Activated CD4-positive, alpha-beta T cell treated with anti-CD3 and anti-CD28 coated beads, Interleukin-2, amount 10 ng/mL, durations not matched to agents 24 days and 14 days (primary cell): Measurements from ENCODE around the gene FOXE3. TPM values are rescaled to one million over a fixed set of nuclear protein-coding genes. Genes with fewer than 3 reads are reported as not detected.
"Not testable (repeated sequence)": the region's sequence is repeated elsewhere in the genome, so short reads cannot be mapped to it uniquely, and the experiment has no call there.

Source experiments
- DNase-seq: peaks from one replicate; pipeline ENCODE4 v3.0.0; 2022
- H3K27ac Mint-ChIP-seq: one replicate; pipeline ENCODE4 v1.8.0; 2022; ENCODE audit warnings: mild to moderate bottlenecking, mixed read lengths
- H3K27me3 Mint-ChIP-seq: one replicate; pipeline ENCODE4 v1.8.0; 2022; ENCODE audit warnings: mixed read lengths
- H3K36me3 Mint-ChIP-seq: one replicate; pipeline ENCODE4 v1.8.0; 2022; ENCODE audit warnings: low read depth, mild to moderate bottlenecking, mixed read lengths
- H3K4me1 Mint-ChIP-seq: one replicate; pipeline ENCODE4 v1.8.0; 2021; ENCODE audit warnings: mixed read lengths
- H3K4me3 Mint-ChIP-seq: one replicate; pipeline ENCODE4 v1.8.0; 2022; ENCODE audit warnings: mild to moderate bottlenecking, moderate library complexity, mixed read lengths
- H3K9me3 Mint-ChIP-seq: one replicate; pipeline ENCODE4 v1.8.0; 2021; ENCODE audit warnings: mixed read lengths
- intact Hi-C: fragments of 100-400 bp; cut with micrococcal nuclease; formaldehyde crosslinking; loops from one replicate; pipeline ENCODE4 v1.15.1; 2023
- total RNA-seq: library from RNA; stranded (reverse); gene quantifications from 2 replicates; pipeline ENCODE4 v1.2.3, GENCODE V29; 2022

Gene FOXE3
- total RNA-seq, 1 donor from 2014 or later = not detected

DNA sequence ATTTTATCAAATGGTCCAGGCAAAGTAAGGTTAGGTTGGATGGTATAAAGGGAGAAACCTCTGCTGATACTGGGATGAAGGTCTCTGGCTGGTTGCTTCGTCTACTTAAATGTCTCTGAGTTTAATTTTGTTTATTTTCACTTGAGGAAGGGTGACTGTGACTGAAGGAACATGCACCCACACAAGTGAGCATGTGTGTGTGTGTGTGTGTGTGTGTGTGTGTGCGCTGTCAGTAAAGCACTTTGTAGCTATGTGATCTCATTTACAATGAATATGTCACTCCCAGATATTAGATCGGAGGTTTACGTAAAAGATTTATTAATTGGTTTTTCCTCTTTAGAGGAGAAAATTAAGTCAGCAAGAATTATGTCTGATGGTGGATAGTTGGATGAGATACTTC lies 26.1 kb downstream of the FOXE3 start:
- no peak for DNase-seq
- Mint-ChIP-seq H3K27ac (no peak overlapping the region), H3K27me3 (peaks cover 27% of the 10 kb centered on the region), H3K4me3 (no peak overlapping the region), H3K36me3 (no peaks in the 10 kb centered on the region), H3K4me1 (peaks cover 16% of the 10 kb centered on the region), H3K9me3 (peaks cover 6% of the 10 kb centered on the region)
- intact Hi-C loops = loop anchor here (2.0 kb wide), 1 partner anchor 211 kb away; no protein-coding TSS in a partner anchor

GRCh38 chr1:47442842-47443529 lies 26.9 kb downstream of the FOXE3 start:
- peak overlapping the region; percentile 43 for H3K27ac Mint-ChIP-seq
- no peak overlapping the region for H3K4me3 Mint-ChIP-seq
- no peak for DNase-seq
- peaks cover 16% of the 10 kb centered on the region for H3K4me1 Mint-ChIP-seq
- intact Hi-C loops = loop anchor here (2.0 kb wide), 1 partner anchor 212 kb away; no protein-coding TSS in a partner anchor
- H3K27me3 Mint-ChIP-seq = peaks cover 32% of the 10 kb centered on the region
- peaks cover 6% of the 10 kb centered on the region for H3K9me3 Mint-ChIP-seq
- H3K36me3 Mint-ChIP-seq = no peaks in the 10 kb centered on the region

GRCh38 chr1:47443530-47444296 lies 27.6 kb downstream of the FOXE3 start:
- intact Hi-C loops = loop anchor here (2.0 kb wide), 2 partner anchors 213 to 265 kb away; no protein-coding TSS in a partner anchor
- H3K4me1 Mint-ChIP-seq = peaks cover 16% of the 10 kb centered on the region
- peaks cover 6% of the 10 kb centered on the region for H3K9me3 Mint-ChIP-seq
- H3K27ac Mint-ChIP-seq = peak overlapping the region; percentile 30
- DNase-seq = no peak
- peaks cover 37% of the 10 kb centered on the region for H3K27me3 Mint-ChIP-seq
- H3K36me3 Mint-ChIP-seq = no peaks in the 10 kb centered on the region
- peak overlapping the region; percentile 74 for H3K4me3 Mint-ChIP-seq

- no peak for DNase-seq
- peak overlapping the region; percentile 30 for H3K27ac Mint-ChIP-seq
- H3K4me3 Mint-ChIP-seq = peak overlapping the region; percentile 74
- peaks cover 16% of the 10 kb centered on the region for H3K4me1 Mint-ChIP-seq
- no peaks in the 10 kb centered on the region for H3K36me3 Mint-ChIP-seq
- intact Hi-C loops = loop anchor here (2.0 kb wide), 1 partner anchor 265 kb away; no protein-coding TSS in a partner anchor
- peaks cover 42% of the 10 kb centered on the region for H3K27me3 Mint-ChIP-seq
- peaks cover 6% of the 10 kb centered on the region for H3K9me3 Mint-ChIP-seq
Measured at GRCh38 chr1:47444297-47444561, 28.1 kb downstream of the FOXE3 start.

DNA sequence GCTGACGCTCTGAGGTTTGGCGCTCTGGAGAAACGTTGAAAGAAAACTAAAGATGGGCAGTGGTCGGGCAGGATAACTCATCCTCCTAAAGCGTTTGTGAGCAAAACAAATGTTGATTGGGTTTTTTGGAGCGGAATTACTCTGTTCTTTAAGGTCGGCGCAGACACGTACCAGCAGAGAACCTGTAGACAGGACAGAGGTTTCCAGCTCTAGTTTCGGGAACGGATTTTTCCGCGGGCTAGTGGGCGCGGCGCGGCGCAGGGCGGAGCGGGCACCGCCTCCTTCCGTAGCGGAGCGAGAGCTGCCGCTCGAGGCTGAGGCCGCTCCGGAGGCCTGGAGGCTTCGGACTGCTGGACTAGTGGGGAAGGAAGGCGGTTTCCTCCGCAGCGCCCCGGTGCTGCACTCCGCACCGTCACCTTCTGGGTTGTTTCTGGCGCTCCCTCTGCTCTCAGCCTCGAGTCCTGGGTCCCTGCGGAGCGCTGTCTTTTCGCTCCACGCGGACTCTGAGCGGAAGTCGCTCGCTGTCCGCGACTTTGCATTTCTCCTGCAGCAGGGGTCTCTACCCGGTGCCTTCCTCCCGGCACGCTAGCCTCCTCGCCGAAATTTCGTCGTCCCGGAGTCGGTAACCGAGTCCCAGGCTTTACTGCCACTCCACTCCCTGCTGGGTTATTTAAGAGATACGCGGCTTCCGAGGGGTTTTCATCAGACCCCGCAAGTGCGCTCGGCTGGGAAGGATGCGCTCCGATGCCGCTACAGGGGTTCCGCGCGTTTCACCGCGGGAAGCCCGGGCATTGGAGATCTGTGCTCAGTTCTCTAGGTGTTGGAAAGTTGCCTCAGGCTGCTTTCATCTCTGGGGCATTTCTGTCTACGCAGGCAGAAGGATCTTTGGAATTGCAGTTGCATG lies 28.7 kb downstream of the FOXE3 start:
- peaks cover 48% of the 10 kb centered on the region for H3K27me3 Mint-ChIP-seq
- intact Hi-C loops = loop anchor here (2.0 kb wide), 1 partner anchor 264 kb away; no protein-coding TSS in a partner anchor
- DNase-seq = peak; percentile 77
- H3K27ac Mint-ChIP-seq = peak overlapping the region; percentile 65
- no peaks in the 10 kb centered on the region for H3K36me3 Mint-ChIP-seq
- peaks cover 6% of the 10 kb centered on the region for H3K9me3 Mint-ChIP-seq
- peak overlapping the region; percentile 74 for H3K4me3 Mint-ChIP-seq
- peaks cover 16% of the 10 kb centered on the region for H3K4me1 Mint-ChIP-seq

GRCh38 chr1:47445823-47446550 lies 29.9 kb downstream of the FOXE3 start:
- Mint-ChIP-seq H3K4me3 (peak overlapping the region; percentile 20), H3K27ac (peak overlapping the region; percentile 68), H3K9me3 (peaks cover 6% of the 10 kb centered on the region), H3K4me1 (peaks cover 16% of the 10 kb centered on the region), H3K36me3 (no peaks in the 10 kb centered on the region), H3K27me3 (peaks cover 59% of the 10 kb centered on the region)
- intact Hi-C loops = loop anchor here (2.0 kb wide), 1 partner anchor 263 kb away; no protein-coding TSS in a partner anchor
- no peak for DNase-seq

GRCh38 chr1:47448462-47449222 lies 32.6 kb downstream of the FOXE3 start:
- Mint-ChIP-seq H3K27me3 (peaks cover 75% of the 10 kb centered on the region), H3K4me1 (peaks cover 13% of the 10 kb centered on the region), H3K4me3 (no peak overlapping the region), H3K9me3 (peaks cover 6% of the 10 kb centered on the region), H3K36me3 (no peaks in the 10 kb centered on the region), H3K27ac (no peak overlapping the region)
- DNase-seq = no peak
- intact Hi-C loops = no loop called here

DNA sequence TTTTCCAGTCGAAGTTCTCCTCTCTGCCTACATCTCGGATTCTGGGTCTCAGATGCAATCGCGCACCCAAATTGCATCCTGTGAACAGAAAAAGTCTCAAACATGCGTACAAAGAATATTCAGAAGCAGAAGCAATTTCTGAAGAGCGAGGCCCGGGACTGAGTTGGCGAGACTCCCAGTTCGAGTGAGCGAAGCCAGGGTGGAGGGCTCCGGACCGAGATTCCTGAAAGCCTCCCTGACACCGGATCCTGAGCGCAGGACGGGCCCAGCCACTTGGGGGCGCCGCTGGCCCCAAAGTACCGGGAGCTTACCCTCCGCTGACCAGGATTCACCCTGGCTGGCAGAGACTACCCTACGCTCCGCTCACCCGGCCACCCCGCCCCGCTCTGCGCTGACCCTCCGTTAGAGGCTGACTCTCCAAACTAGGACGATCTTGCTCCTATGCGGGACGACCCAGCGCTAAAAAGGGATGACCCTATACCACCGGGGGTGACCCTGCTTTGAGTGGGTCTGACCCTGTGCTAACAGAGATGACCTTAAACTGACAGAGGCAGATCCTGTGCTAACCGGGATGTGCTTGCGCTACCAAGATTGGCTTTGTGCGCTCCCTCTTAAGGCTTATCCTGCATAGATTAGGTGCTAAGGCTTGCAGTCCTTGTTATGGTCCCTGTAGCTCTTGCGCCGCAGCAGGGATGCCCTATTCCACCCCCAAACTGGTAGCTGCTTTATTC lies 33.9 kb downstream of the FOXE3 start:
- no peaks in the 10 kb centered on the region for H3K9me3 Mint-ChIP-seq
- intact Hi-C loops = no loop called here
- DNase-seq = no peak
- no peak overlapping the region for H3K27ac Mint-ChIP-seq
- peaks cover 6% of the 10 kb centered on the region for H3K4me1 Mint-ChIP-seq
- H3K36me3 Mint-ChIP-seq = no peaks in the 10 kb centered on the region
- H3K27me3 Mint-ChIP-seq = peaks cover 73% of the 10 kb centered on the region
- H3K4me3 Mint-ChIP-seq = no peak overlapping the region

DNA sequence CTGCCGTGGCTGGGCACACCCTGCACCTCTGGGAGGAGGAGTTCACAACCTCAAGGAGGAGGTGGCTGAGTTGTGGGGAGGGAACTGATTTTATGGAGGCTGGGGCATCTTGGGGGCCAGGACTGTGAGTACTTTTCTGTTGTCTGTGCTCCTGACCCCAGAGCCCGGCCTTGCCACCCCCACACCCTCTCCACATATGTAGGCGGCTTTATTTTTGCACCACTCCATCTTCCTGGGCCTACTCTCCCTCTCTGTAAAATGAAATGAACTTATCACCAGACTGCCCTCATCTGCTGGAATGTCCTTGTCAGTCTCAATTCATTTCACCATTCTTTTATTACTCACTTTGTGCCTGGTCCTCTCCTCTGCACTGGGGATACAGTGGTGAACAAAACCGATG lies 34.5 kb downstream of the FOXE3 start:
- H3K9me3 Mint-ChIP-seq = no peaks in the 10 kb centered on the region

DNA sequence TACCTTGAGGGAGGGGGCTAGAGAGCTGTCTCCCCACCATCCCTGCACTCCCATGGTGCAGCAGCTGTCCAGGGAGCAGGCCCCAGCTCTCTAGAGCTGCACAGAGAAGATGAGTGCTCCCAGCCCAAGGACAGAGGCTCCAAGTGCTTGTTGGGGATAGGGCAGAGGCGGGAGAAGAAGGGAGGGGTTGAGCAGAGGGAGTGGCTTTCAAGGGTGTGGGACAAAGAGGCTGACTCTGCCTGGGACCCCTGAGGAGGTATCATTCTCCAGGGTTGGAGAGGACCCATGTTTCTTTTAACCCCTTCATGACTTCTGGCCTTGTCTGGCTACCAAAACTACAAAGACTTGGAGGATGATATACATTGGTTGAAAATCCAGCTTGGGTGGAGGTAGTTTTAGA lies 36.3 kb downstream of the FOXE3 start:
- Mint-ChIP-seq H3K36me3 (no peaks in the 10 kb centered on the region), H3K4me1 (no peaks in the 10 kb centered on the region), H3K4me3 (no peak overlapping the region), H3K9me3 (no peaks in the 10 kb centered on the region), H3K27me3 (peaks cover 48% of the 10 kb centered on the region), H3K27ac (no peak overlapping the region)
- DNase-seq = no peak
- intact Hi-C loops = no loop called here

More for the DNA sequence above, 34.5 kb downstream of the FOXE3 start:
- Mint-ChIP-seq H3K27me3 (peaks cover 66% of the 10 kb centered on the region), H3K4me3 (no peak overlapping the region), H3K4me1 (no peaks in the 10 kb centered on the region), H3K27ac (no peak overlapping the region), H3K36me3 (no peaks in the 10 kb centered on the region)
- DNase-seq = no peak
- intact Hi-C loops = no loop called here

GRCh38 chr1:47453910-47454309 lies 37.8 kb downstream of the FOXE3 start:
- H3K4me1 Mint-ChIP-seq, H3K36me3 Mint-ChIP-seq, H3K9me3 Mint-ChIP-seq, H3K27ac Mint-ChIP-seq, intact Hi-C loops, DNase-seq, H3K4me3 Mint-ChIP-seq: not testable (repeated sequence)
- peaks cover 44% of the 10 kb centered on the region for H3K27me3 Mint-ChIP-seq

GRCh38 chr1:47456250-47456649 lies 40.2 kb downstream of the FOXE3 start:
- DNase-seq = no peak
- Mint-ChIP-seq H3K36me3 (no peaks in the 10 kb centered on the region), H3K27me3 (peaks cover 41% of the 10 kb centered on the region), H3K27ac (no peak overlapping the region), H3K9me3 (no peaks in the 10 kb centered on the region), H3K4me3 (no peak overlapping the region), H3K4me1 (no peaks in the 10 kb centered on the region)
- intact Hi-C loops = no loop called here
